ENCODE measurements around the gene SLC12A2.

Gene SLC12A2

DNA sequence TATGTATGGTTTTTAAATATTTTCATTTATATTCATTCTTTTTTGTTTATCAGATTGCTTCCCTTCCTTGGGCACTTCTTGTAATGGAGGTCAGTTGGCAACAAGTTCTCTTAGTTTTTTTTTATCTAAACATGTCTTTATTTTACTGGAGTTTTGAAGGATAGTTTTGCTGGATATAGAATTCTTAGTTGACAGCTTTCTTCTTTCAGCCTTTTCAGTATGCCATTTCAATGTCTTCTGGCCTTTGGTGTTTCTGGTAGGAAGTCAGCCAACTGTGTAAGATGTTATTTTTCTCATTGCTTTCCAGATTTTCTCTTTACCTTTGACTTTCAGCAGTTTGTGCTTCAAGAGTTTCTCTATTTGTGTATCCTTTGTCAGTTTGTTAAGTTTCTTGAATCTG is 14.2 kb downstream of the SLC12A2 start:
- DNase-seq = no peak

DNA sequence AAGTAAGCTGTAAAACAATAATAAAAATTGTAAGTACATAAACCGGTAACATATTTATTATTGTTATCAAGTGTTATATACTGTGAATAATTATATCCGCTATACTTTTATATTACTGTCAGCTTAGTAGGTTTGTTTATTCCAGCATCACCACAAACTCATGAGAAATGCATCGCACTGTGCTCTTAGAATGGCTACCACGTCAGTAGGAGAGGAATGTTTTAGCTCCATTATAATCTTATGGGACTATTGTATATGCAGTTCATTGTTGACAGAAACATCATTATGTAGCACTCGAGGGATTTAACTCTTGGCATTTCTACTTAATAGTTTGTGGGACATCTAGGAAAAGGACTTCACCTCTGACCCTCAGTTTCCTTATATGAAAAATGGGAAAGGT is 16.4 kb downstream of the SLC12A2 start:
- no peak for DNase-seq

DNA sequence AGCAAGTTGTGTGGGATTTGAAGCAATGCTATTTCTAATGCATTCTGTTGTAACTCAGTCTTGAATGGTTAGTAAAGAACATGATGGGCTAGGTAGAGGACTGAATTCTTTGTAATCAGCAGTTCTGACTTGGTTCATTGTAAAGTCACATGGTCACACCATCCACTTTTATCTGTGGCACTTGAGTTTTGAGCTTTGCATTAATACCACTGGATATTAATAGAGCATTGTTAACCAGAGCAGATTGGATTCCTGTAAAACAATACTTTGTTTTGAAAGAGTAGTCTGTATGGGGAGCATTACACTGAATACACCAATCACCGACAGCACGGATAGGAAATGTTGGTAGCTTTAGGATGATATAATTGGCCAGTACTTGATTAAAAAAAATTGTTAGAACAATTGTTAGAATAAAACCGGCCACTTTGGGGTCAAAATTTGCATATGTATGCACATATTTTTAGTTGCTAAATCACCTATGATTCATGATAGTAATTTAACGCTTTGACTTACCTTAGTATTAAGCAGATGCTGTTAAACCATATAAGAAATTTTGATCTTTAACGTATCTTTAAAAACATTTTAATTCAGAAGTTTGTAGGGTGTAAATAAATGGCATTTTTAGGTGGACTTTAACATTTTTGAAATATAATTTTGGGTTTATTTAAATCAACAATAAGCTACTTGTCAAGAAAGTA is 17.4 kb downstream of the SLC12A2 start:
- no peak for DNase-seq

- no peak for DNase-seq
Measured at GRCh38 chr5:128101676-128102075, 18.1 kb downstream of the SLC12A2 start.

GRCh38 chr5:128105203-128105602 is 21.6 kb downstream of the SLC12A2 start:
- no peak for DNase-seq

GRCh38 chr5:128109138-128109537 is 25.6 kb downstream of the SLC12A2 start:
- DNase-seq = no peak

GRCh38 chr5:128109766-128110165 is 26.2 kb downstream of the SLC12A2 start:
- DNase-seq = no peak

GRCh38 chr5:128111818-128112448 is 28.4 kb downstream of the SLC12A2 start:
- DNase-seq = no peak

GRCh38 chr5:128116445-128116844 is 32.9 kb downstream of the SLC12A2 start:
- no peak for DNase-seq

- DNase-seq = no peak
Measured at GRCh38 chr5:128118214-128118613, 34.6 kb downstream of the SLC12A2 start.

GRCh38 chr5:128121651-128122050 is 38.1 kb downstream of the SLC12A2 start:
- no peak for DNase-seq

DNA sequence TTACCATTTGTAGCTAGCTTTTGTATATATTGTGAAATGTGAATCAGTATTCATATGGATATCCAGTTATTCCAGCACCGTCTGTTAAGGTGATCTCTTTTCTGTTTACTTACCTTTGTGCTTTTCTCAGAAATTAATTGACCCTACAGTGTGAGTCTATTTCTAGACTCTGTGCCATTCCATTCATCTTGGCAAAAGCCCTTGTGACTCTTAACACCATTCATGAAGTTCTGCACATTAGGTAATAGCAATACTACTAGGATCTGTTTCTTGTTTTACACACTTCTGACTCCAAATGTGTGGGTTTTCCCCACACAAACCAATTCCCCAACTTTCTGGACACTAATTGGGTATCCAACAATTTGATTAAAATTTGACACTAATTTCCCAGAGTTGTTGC is 40.4 kb downstream of the SLC12A2 start:
- DNase-seq = no peak

DNA sequence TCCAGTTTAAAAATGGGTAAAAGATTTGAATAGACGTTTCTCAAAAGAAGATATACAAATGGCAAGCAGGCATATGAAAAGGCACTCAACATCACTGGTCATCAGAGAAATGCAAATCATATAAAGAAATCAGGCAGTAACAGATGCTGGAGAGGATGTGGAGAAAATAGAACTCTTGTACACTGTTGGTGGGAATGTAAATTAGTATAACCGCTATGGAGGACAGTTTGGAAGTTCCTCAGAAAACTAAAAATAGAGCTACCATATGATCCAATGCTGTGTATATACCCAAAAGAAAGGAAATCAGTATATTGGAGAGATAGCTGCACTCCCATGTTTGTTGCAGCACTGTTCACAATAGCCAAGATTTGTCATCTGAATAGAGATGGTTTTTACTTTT is 42.7 kb downstream of the SLC12A2 start:
- DNase-seq = no peak

- no peak for DNase-seq
Measured at GRCh38 chr5:128132499-128132898, 48.9 kb downstream of the SLC12A2 start.

DNA sequence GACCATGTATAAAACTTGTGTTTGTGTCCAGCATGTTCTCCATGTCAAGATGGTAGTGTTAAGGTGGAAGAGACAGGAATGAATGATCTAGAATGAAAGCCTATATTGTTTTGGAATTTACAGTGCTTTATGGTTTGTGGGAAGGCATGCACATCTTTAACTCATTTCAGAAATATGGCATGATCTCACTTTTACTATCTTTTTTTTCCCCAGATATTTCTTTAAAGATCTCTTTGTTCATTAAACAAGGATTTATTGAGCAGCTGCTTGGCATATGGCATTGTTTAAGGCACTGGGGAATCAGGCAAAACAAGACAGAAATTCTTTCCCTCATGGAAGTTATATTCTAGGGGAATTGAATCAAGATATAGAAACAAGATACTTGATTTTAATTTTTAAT is 51.7 kb downstream of the SLC12A2 start:
- DNase-seq = no peak

- no peak for DNase-seq
Measured at GRCh38 chr5:128143911-128144310, 60.3 kb downstream of the SLC12A2 start.

GRCh38 chr5:128144491-128144890 is 60.9 kb downstream of the SLC12A2 start:
- DNase-seq = no peak

DNA sequence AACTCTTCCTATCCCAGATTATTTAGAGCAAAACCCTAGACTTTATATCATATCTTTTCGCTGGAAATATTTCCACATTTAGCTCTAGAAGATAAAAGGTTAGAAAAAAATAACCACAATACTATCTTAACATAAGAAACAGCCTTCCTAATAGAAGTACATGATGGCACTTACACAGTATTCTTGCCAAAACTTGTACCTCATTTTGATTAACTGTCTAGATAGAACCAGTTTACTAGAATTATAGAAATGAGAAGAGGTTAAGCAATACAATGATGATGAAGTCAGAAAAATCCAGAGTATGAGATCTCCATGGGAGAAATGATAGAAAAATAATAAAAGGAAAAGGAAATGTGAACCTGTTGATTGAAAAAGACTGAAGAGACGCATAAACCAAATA is 63.1 kb downstream of the SLC12A2 start:
- no peak for DNase-seq

- DNase-seq = no peak
Measured at GRCh38 chr5:128154943-128155342, 71.4 kb downstream of the SLC12A2 start.

DNA sequence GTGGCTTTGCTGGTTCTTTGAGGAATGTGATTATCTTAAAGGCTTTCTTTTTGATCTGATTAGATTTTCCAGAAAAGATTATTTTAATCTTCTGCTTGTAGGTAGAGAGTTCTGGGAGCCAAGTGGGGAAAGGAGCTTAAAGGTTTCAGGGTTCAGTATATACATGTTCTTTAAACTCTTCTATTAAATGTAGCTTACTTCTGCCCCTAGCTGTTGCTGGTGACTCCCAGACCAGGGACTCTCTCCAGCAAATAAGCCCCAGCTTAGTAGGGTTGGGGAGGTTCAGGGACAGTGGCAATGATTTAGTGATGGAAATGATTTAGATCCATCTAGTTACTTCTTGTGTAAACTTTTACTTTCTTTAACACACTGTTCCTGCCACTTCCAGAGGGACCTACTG is 72.2 kb downstream of the SLC12A2 start:
- no peak for DNase-seq

- DNase-seq = no peak
Measured at GRCh38 chr5:128156521-128156920, 73.0 kb downstream of the SLC12A2 start.

DNA sequence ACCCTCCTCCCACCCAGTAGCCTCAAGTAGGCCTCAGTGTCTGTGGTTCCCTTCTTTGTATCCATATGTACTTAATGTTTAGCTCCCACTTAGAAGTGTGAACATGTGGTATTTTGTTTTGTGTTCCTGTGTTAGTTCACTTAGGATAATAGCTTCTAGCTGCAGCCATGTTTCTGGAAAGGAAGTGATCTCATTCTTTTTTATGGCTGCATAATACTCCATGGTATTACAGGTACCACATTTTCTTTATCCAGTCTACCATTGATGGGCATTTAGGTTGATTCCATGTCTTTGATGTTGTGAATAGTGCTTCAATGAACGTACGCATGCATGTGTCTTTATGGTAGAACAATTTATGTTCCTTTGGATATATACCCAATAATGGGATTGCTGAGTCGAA is 74.8 kb downstream of the SLC12A2 start:
- DNase-seq = no peak

DNA sequence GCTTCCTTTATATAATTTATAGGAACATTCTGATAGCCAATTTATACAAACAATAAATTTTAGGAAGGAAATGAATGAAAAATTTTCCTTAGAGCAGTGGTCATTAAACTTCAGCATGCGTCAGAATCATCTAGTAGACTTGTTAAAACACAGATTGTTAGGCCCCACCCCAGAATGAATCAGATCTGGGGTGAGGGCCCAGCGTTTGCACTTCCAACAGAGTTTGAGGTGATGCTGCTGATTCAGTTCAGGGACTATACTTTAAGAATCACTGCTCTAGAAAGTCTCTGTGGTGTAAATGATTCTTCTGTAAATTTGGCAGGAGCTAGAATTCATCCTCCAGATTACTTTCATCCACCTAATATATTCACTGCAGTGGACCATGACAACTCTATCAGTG is 80.4 kb downstream of the SLC12A2 start:
- DNase-seq = no peak

GRCh38 chr5:128169401-128170017 is 85.9 kb downstream of the SLC12A2 start:
- DNase-seq = no peak

GRCh38 chr5:128172102-128172501 is 88.5 kb downstream of the SLC12A2 start:
- no peak for DNase-seq
